Fibroblast of skin of right quadriceps (primary cell): ENCODE results near the gene ADD1.

Source experiments
- DNase-seq: peaks from one replicate; pipeline ENCODE4 v3.0.0-alpha.2; 2013

ADD1 gene

GRCh38 chr4:2806390-2807355 lies 37.0 kb upstream of the ADD1 start:
- DNase-seq, result no peak

- DNase-seq, result no peak
Observed at GRCh38 chr4:2807571-2807970, 36.1 kb upstream of the ADD1 start.

- DNase-seq, result no peak
Observed at GRCh38 chr4:2808001-2808400, 35.6 kb upstream of the ADD1 start.

- DNase-seq, result no peak
Observed at GRCh38 chr4:2809610-2810180, 33.9 kb upstream of the ADD1 start.

- DNase-seq, result no peak
Observed at GRCh38 chr4:2810388-2810787, 33.3 kb upstream of the ADD1 start.

GRCh38 chr4:2811830-2812611 lies 31.6 kb upstream of the ADD1 start:
- DNase-seq, result peak; percentile 42

GRCh38 chr4:2812612-2813354 lies 30.9 kb upstream of the ADD1 start:
- DNase-seq, result no peak

GRCh38 chr4:2813446-2814405 lies 29.9 kb upstream of the ADD1 start:
- no peak for DNase-seq

- DNase-seq, result no peak
Observed at GRCh38 chr4:2814627-2815270, 28.9 kb upstream of the ADD1 start.

- DNase-seq, result no peak
Observed at GRCh38 chr4:2816401-2816954, 27.2 kb upstream of the ADD1 start.

- no peak for DNase-seq
Observed at GRCh38 chr4:2817137-2817536, 26.5 kb upstream of the ADD1 start.

- peak; percentile 29 for DNase-seq
Observed at GRCh38 chr4:2817701-2818350, 25.8 kb upstream of the ADD1 start.

GRCh38 chr4:2818351-2818939 lies 25.2 kb upstream of the ADD1 start:
- no peak for DNase-seq

GRCh38 chr4:2819244-2820215 lies 24.1 kb upstream of the ADD1 start:
- no peak for DNase-seq

- DNase-seq, result no peak
Observed at GRCh38 chr4:2820216-2820982, 23.2 kb upstream of the ADD1 start.

- DNase-seq, result no peak
Observed at GRCh38 chr4:2822461-2823300, 21.0 kb upstream of the ADD1 start.

GRCh38 chr4:2823301-2823670 lies 20.4 kb upstream of the ADD1 start:
- no peak for DNase-seq
